Breast epithelium (tissue), 3 donors: ENCODE data around the gene SREK1.

ENCODE experiments used
- POLR2A ChIP-seq: fragments of 450-650 bp; IDR thresholded peaks from one replicate; pipeline ENCODE4 v1.6.1; 2016; ENCODE audit warnings: antibody characterized with exemption, mild to moderate bottlenecking, moderate library complexity
- TF ChIP-seq, protein P1 (sequence below), 3 donors: fragments of 450-650 bp; IDR thresholded peaks; one replicate each; pipeline ENCODE4 v1.5.1; 2016 to 2017; ENCODE audit warnings: antibody characterized with exemption in 3 of 3, mild to moderate bottlenecking in 3 of 3, moderate library complexity in 3 of 3

DNA sequence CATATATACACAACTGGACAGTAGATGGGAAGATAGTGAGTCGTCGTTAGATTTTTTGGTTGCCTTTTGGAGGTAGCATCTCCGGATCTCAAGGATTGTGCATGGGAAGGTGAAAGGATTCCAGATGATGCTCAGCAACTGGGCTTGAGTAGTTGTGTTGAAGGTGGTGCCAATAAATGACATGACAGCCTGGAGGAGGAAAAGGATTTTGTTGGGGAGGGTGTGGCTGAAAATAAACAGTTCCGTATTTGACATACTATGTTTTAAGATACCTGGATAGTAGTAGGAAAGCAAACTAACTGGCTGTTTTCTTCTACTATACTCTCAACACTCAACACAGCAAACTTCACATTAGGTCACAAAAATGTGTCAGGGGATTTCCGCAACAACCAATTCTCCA, 62.4 kb downstream of the SREK1 start:
- TF ChIP-seq, protein P1, sequence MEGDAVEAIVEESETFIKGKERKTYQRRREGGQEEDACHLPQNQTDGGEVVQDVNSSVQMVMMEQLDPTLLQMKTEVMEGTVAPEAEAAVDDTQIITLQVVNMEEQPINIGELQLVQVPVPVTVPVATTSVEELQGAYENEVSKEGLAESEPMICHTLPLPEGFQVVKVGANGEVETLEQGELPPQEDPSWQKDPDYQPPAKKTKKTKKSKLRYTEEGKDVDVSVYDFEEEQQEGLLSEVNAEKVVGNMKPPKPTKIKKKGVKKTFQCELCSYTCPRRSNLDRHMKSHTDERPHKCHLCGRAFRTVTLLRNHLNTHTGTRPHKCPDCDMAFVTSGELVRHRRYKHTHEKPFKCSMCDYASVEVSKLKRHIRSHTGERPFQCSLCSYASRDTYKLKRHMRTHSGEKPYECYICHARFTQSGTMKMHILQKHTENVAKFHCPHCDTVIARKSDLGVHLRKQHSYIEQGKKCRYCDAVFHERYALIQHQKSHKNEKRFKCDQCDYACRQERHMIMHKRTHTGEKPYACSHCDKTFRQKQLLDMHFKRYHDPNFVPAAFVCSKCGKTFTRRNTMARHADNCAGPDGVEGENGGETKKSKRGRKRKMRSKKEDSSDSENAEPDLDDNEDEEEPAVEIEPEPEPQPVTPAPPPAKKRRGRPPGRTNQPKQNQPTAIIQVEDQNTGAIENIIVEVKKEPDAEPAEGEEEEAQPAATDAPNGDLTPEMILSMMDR (IDR thresholded peaks at IDR 0.05), result no peak
- no peak for TF ChIP-seq POLR2A
